ENCODE data around the gene DCTN3. TPM values are rescaled to one million over a fixed set of nuclear protein-coding genes. Genes with fewer than 3 reads are reported as not detected.

DCTN3 gene
- total RNA-seq, 1 donor from 2014 or later, result 120 TPM

- ATAC-seq, result peak; percentile 35
Measured at GRCh38 chr9:34590381-34591247, 29.7 kb downstream of the DCTN3 start.

- ATAC-seq, result peak; percentile 33
Measured at GRCh38 chr9:34589636-34590380, 30.5 kb downstream of the DCTN3 start, which contains the start of gene CNTFR. CNTFR (minus strand) TSS chr9:34589724; CDS start chr9:34568981, 20,743 bp downstream.

GRCh38 chr9:34588671-34589635 is 31.3 kb downstream of the DCTN3 start:
- ATAC-seq, result no peak

GRCh38 chr9:34587271-34587670 is 33.0 kb downstream of the DCTN3 start:
- ATAC-seq, result no peak

GRCh38 chr9:34585946-34586669 is 34.2 kb downstream of the DCTN3 start:
- no peak for ATAC-seq

- no peak for ATAC-seq
Measured at GRCh38 chr9:34584970-34585369, 35.3 kb downstream of the DCTN3 start.

GRCh38 chr9:34582787-34583186 is 37.5 kb downstream of the DCTN3 start:
- no peak for ATAC-seq

GRCh38 chr9:34581318-34581717 is 39.0 kb downstream of the DCTN3 start:
- no peak for ATAC-seq

GRCh38 chr9:34580358-34580757 is 39.9 kb downstream of the DCTN3 start:
- ATAC-seq, result no peak

GRCh38 chr9:34579808-34580163 is 40.5 kb downstream of the DCTN3 start:
- ATAC-seq, result no peak

GRCh38 chr9:34579104-34579807 is 41.0 kb downstream of the DCTN3 start:
- no peak for ATAC-seq

- no peak for ATAC-seq
Measured at GRCh38 chr9:34578241-34579103, 41.8 kb downstream of the DCTN3 start.

- no peak for ATAC-seq
Measured at GRCh38 chr9:34577400-34578240, 42.7 kb downstream of the DCTN3 start.

- ATAC-seq, result no peak
Measured at GRCh38 chr9:34576597-34577399, 43.5 kb downstream of the DCTN3 start.

- no peak for ATAC-seq
Measured at GRCh38 chr9:34575862-34576596, 44.3 kb downstream of the DCTN3 start.

- no peak for ATAC-seq
Measured at GRCh38 chr9:34575241-34575640, 45.1 kb downstream of the DCTN3 start.

GRCh38 chr9:34574571-34574970 is 45.7 kb downstream of the DCTN3 start:
- ATAC-seq, result no peak

Measured in esophagus mucosa (tissue), 1 donor.